CD4-positive, alpha-beta memory T cell (primary cell): ENCODE data around the gene ANKRD33B. TPM values are rescaled to one million over a fixed set of nuclear protein-coding genes. Genes with fewer than 3 reads are reported as not detected.

Experiments
- CTCF ChIA-PET: fragments of 350-600 bp; sonication (Branson Sonifier 250); formaldehyde crosslinking; loops from one replicate; lab custom pipeline; 2021; ENCODE audit warnings: inconsistent platforms; ENCODE audit not compliant: partially characterized antibody; lab: Charles Lee
- POLR2A ChIA-PET: fragments of 350-600 bp; sonication (Branson Sonifier 250); formaldehyde crosslinking; loops from one replicate; lab custom pipeline; 2021; ENCODE audit not compliant: partially characterized antibody; lab: Charles Lee
- DNase-seq, 5 donors: peaks; one replicate each; pipeline versions ENCODE4 v3.0.0 to v3.0.0-alpha.2; 2020 to 2022; ENCODE audit warnings: mixed read lengths in 1 of 5
- H3K27ac ChIP-seq: one replicate; pipeline ENCODE4 v1.7.0; 2013; ENCODE audit warnings: low read depth, low read length
- H3K27me3 ChIP-seq: 2 replicates; pipeline ENCODE4 v1.7.0; 2013; ENCODE audit warnings: mild to moderate bottlenecking, low read length, moderate library complexity; ENCODE audit not compliant: insufficient read depth
- H3K36me3 ChIP-seq: 2 replicates; pipeline ENCODE4 v1.7.0; 2013; ENCODE audit warnings: mild to moderate bottlenecking, low read length, moderate library complexity; ENCODE audit not compliant: insufficient read depth
- H3K4me1 ChIP-seq: 2 replicates; pipeline ENCODE4 v1.7.0; 2013; ENCODE audit warnings: mild to moderate bottlenecking, low read length, moderate library complexity; ENCODE audit not compliant: insufficient read depth
- H3K4me3 ChIP-seq, 2 donors: one replicate each; pipeline ENCODE4 v1.7.0; 2013; ENCODE audit warnings: low read length in 2 of 2, mild to moderate bottlenecking in 1 of 2
- H3K9me3 ChIP-seq, 2 donors: one replicate each; pipeline ENCODE4 v1.7.0; 2013; ENCODE audit warnings: low read length in 2 of 2, control low read depth in 1 of 2; ENCODE audit not compliant: control insufficient read depth in 1 of 2
- H3K27ac Mint-ChIP-seq, 7 donors: one replicate each; pipeline ENCODE4 v1.8.0; 2020 to 2021; ENCODE audit warnings: mixed read lengths in 7 of 7, mild to moderate bottlenecking in 6 of 7, inconsistent platforms in 3 of 7, moderate library complexity in 3 of 7
- H3K27me3 Mint-ChIP-seq, 2 donors: one replicate each; pipeline ENCODE4 v1.8.0; 2020 to 2021; ENCODE audit warnings: mixed read lengths in 2 of 2
- H3K36me3 Mint-ChIP-seq, 2 donors: one replicate each; pipeline ENCODE4 v1.8.0; 2020 to 2021; ENCODE audit warnings: mixed read lengths in 2 of 2, inconsistent platforms in 1 of 2, mild to moderate bottlenecking in 1 of 2
- H3K4me1 Mint-ChIP-seq, 4 donors: one replicate each; pipeline ENCODE4 v1.8.0; 2020 to 2021; ENCODE audit warnings: mixed read lengths in 4 of 4, mild to moderate bottlenecking in 1 of 4
- H3K4me3 Mint-ChIP-seq, 8 donors: one replicate each; pipeline ENCODE4 v1.8.0; 2020 to 2021; ENCODE audit warnings: mixed read lengths in 8 of 8, mild to moderate bottlenecking in 7 of 8, moderate library complexity in 6 of 8, inconsistent platforms in 3 of 8
- H3K9me3 Mint-ChIP-seq, 8 donors: one replicate each; pipeline ENCODE4 v1.8.0; 2020 to 2021; ENCODE audit warnings: mixed read lengths in 8 of 8, mild to moderate bottlenecking in 5 of 8, inconsistent platforms in 3 of 8, moderate library complexity in 1 of 8
- intact Hi-C: fragments of 100-400 bp; cut with micrococcal nuclease; formaldehyde crosslinking; loops from one replicate; pipeline ENCODE4 v1.15.1; 2023
- polyA plus RNA-seq, 2 donors: library from polyadenylated mRNA; unstranded; fragments of 300-500 nt; fragmentation: Illumina TruSeq; gene quantifications; one replicate each; pipeline ENCODE4 v1.2.3, GENCODE V29; 2021
- total RNA-seq, 2 experiments: library from RNA; stranded (reverse); gene quantifications; one replicate each; pipeline ENCODE4 v1.2.3, GENCODE V29; 2021

Gene ANKRD33B
- total and polyA plus RNA-seq, 4 experiments from 2014 or later = 0.05 to 2.3 (median 1.2) TPM

- intact Hi-C loops = no loop called here
- no peak overlapping the region for H3K27ac ChIP-seq
- H3K27me3 Mint-ChIP-seq = no peaks in the 10 kb centered on the region
- H3K4me3 Mint-ChIP-seq = no peak overlapping the region
- no peaks in the 10 kb centered on the region for H3K4me1 Mint-ChIP-seq
- H3K27ac Mint-ChIP-seq = no peak overlapping the region
- no peaks in the 10 kb centered on the region for H3K4me1 ChIP-seq
- H3K9me3 ChIP-seq = no peaks in the 10 kb centered on the region
- H3K27me3 ChIP-seq = no peaks in the 10 kb centered on the region
- POLR2A ChIA-PET = no interaction called here
- H3K9me3 Mint-ChIP-seq = no peaks in the 10 kb centered on the region
- H3K36me3 Mint-ChIP-seq = no peaks in the 10 kb centered on the region
- H3K4me3 ChIP-seq = no peak overlapping the region
- H3K36me3 ChIP-seq = no peaks in the 10 kb centered on the region
- DNase-seq = no peak
- CTCF ChIA-PET = interaction anchor here (0.5 kb wide), 1 partner anchor 150 kb away, joined by 3 read pairs; no protein-coding TSS in a partner anchor
Measured at GRCh38 chr5:10671041-10672008, 107.5 kb downstream of the ANKRD33B start.

- peaks cover 3 to 5% of the 10 kb centered on the region in 2 donors for H3K36me3 Mint-ChIP-seq
- H3K4me3 ChIP-seq = no peak overlapping the region
- CTCF ChIA-PET = no interaction called here
- H3K4me3 Mint-ChIP-seq = no peak overlapping the region
- H3K9me3 Mint-ChIP-seq = peaks cover 0 to 6% (median 3%) of the 10 kb centered on the region in 8 donors
- no peaks in the 10 kb centered on the region for H3K27me3 Mint-ChIP-seq
- H3K36me3 ChIP-seq = no peaks in the 10 kb centered on the region
- H3K27me3 ChIP-seq = no peaks in the 10 kb centered on the region
- no peaks in the 10 kb centered on the region for H3K4me1 Mint-ChIP-seq
- POLR2A ChIA-PET = no interaction called here
- no peak overlapping the region for H3K27ac Mint-ChIP-seq
- intact Hi-C loops = no loop called here
- DNase-seq = no peak
- no peaks in the 10 kb centered on the region for H3K4me1 ChIP-seq
- H3K27ac ChIP-seq = no peak overlapping the region
- no peaks in the 10 kb centered on the region for H3K9me3 ChIP-seq
Measured at GRCh38 chr5:10672146-10673016, 108.5 kb downstream of the ANKRD33B start.

GRCh38 chr5:10673017-10673389, 109.1 kb downstream of the ANKRD33B start:
- DNase-seq = no peak
- no peaks in the 10 kb centered on the region for H3K27me3 ChIP-seq
- no peak overlapping the region for H3K27ac Mint-ChIP-seq
- no peak overlapping the region for H3K4me3 ChIP-seq
- H3K36me3 ChIP-seq = no peaks in the 10 kb centered on the region
- ChIA-PET POLR2A (no interaction called here), CTCF (no interaction called here)
- H3K27me3 Mint-ChIP-seq = no peaks in the 10 kb centered on the region
- peaks cover 9 to 11% of the 10 kb centered on the region in 2 donors for H3K36me3 Mint-ChIP-seq
- intact Hi-C loops = no loop called here
- no peak overlapping the region for H3K4me3 Mint-ChIP-seq
- H3K4me1 Mint-ChIP-seq = peaks cover 0 to under 1% (median 0%) of the 10 kb centered on the region in 4 donors
- H3K9me3 ChIP-seq = no peaks in the 10 kb centered on the region
- H3K9me3 Mint-ChIP-seq = peaks cover 0 to 8% (median 4%) of the 10 kb centered on the region in 8 donors
- no peak overlapping the region for H3K27ac ChIP-seq
- H3K4me1 ChIP-seq = no peaks in the 10 kb centered on the region

DNA sequence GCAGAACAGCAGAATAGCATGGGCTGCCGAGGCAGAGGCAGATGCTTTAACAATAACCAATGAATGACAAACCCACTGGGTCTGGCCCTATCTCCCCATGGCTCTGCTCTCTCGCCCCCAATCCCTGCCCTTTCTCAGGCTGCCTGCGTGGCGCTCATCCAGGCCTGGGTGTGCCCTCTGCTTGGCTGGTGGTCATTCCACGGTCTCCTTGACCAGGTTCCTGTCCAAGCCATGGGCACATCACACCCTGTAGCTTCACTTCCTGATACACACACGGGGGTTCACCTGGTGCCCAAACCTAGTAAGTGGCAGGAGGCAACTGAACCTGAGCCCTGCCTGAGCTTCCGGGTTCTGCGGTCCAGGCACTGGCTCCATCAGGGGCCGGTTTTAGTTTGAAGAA, 109.5 kb downstream of the ANKRD33B start:
- Histone ChIP-seq H3K4me3 (no peak overlapping the region), H3K4me1 (no peaks in the 10 kb centered on the region), H3K36me3 (no peaks in the 10 kb centered on the region), H3K27me3 (no peaks in the 10 kb centered on the region), H3K27ac (no peak overlapping the region), H3K9me3 (no peaks in the 10 kb centered on the region)
- ChIA-PET CTCF (no interaction called here), POLR2A (no interaction called here)
- Mint-ChIP-seq H3K27me3 (no peaks in the 10 kb centered on the region), H3K4me3 (no peak overlapping the region), H3K36me3 (peaks cover 13 to 14% of the 10 kb centered on the region in 2 donors), H3K4me1 (peaks cover 0 to 1% (median 0%) of the 10 kb centered on the region in 4 donors), H3K27ac (no peak overlapping the region), H3K9me3 (peaks cover 0 to 8% (median 4%) of the 10 kb centered on the region in 8 donors)
- no peak for DNase-seq
- intact Hi-C loops = no loop called here

- peaks cover 0 to 8% (median 4%) of the 10 kb centered on the region in 8 donors for H3K9me3 Mint-ChIP-seq
- H3K4me1 Mint-ChIP-seq = peaks cover 0 to 1% (median 0%) of the 10 kb centered on the region in 4 donors
- POLR2A ChIA-PET = no interaction called here
- H3K27me3 ChIP-seq = no peaks in the 10 kb centered on the region
- H3K4me1 ChIP-seq = no peaks in the 10 kb centered on the region
- H3K4me3 ChIP-seq = no peak overlapping the region
- H3K36me3 ChIP-seq = peaks cover 6% of the 10 kb centered on the region
- intact Hi-C loops = no loop called here
- no peaks in the 10 kb centered on the region for H3K9me3 ChIP-seq
- no peak overlapping the region for H3K27ac ChIP-seq
- CTCF ChIA-PET = no interaction called here
- no peak overlapping the region for H3K27ac Mint-ChIP-seq
- no peak for DNase-seq
- no peak overlapping the region for H3K4me3 Mint-ChIP-seq
- no peaks in the 10 kb centered on the region for H3K27me3 Mint-ChIP-seq
- H3K36me3 Mint-ChIP-seq = peaks cover 18% of the 10 kb centered on the region in 2 donors
Measured at GRCh38 chr5:10674096-10674495, 110.2 kb downstream of the ANKRD33B start.

DNA sequence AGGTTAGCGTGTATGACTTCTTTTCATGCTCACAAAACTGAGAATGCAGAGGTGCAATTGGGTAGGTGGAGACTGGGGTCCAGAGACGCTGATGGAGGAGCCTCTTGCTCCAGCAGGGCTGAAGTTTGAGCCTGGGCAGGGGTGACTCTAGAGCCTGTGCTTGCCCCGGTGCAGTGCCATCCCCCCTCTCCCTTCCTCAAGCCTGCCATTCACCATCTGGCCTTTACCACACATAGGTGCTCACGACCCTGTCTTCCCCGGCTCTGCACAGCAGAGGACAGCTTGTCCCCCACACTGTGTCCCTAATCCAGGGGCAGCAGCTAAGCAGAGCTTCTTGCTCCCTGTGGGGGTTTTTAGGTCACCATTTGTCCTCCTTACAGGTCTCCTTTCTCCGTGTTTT, 110.7 kb downstream of the ANKRD33B start:
- CTCF ChIA-PET = no interaction called here
- H3K4me1 Mint-ChIP-seq = peaks cover 0 to 1% (median 0%) of the 10 kb centered on the region in 4 donors

GRCh38 chr5:10675177-10675700, 111.4 kb downstream of the ANKRD33B start:
- H3K4me1 Mint-ChIP-seq = peaks cover 0 to 1% (median 0%) of the 10 kb centered on the region in 4 donors
- CTCF ChIA-PET = no interaction called here

More for the DNA sequence above, 110.7 kb downstream of the ANKRD33B start:
- Histone ChIP-seq H3K4me1 (no peaks in the 10 kb centered on the region), H3K27ac (no peak overlapping the region), H3K9me3 (no peaks in the 10 kb centered on the region), H3K27me3 (no peaks in the 10 kb centered on the region), H3K4me3 (no peak overlapping the region), H3K36me3 (peaks cover 11% of the 10 kb centered on the region)
- Mint-ChIP-seq H3K27me3 (no peaks in the 10 kb centered on the region), H3K36me3 (peaks cover 20 to 23% of the 10 kb centered on the region in 2 donors), H3K4me3 (no peak overlapping the region), H3K9me3 (peaks cover 0 to 8% (median 4%) of the 10 kb centered on the region in 8 donors), H3K27ac (no peak overlapping the region)
- POLR2A ChIA-PET = no interaction called here
- intact Hi-C loops = no loop called here
- no peak for DNase-seq

More at GRCh38 chr5:10675177-10675700, 111.4 kb downstream of the ANKRD33B start:
- POLR2A ChIA-PET = no interaction called here
- no peak overlapping the region for H3K4me3 Mint-ChIP-seq
- no peaks in the 10 kb centered on the region for H3K27me3 Mint-ChIP-seq
- H3K9me3 Mint-ChIP-seq = peaks cover 0 to 8% (median 4%) of the 10 kb centered on the region in 8 donors
- H3K36me3 Mint-ChIP-seq = peaks cover 25 to 29% of the 10 kb centered on the region in 2 donors
- H3K9me3 ChIP-seq = no peaks in the 10 kb centered on the region
- DNase-seq = no peak
- no peak overlapping the region for H3K27ac ChIP-seq
- H3K27ac Mint-ChIP-seq = no peak overlapping the region
- peaks cover 17% of the 10 kb centered on the region for H3K36me3 ChIP-seq
- intact Hi-C loops = no loop called here
- no peaks in the 10 kb centered on the region for H3K4me1 ChIP-seq
- H3K27me3 ChIP-seq = no peaks in the 10 kb centered on the region
- no peak overlapping the region for H3K4me3 ChIP-seq
